ENCODE results near the gene CCDC141.

The CCDC141 gene

GRCh38 chr2:178843697-178844096, 206.2 kb downstream of the CCDC141 start:
- no peak for DNase-seq (ENCODE audit: extremely low read depth, low read depth)
- TF ChIP-seq CTCF (IDR thresholded peaks at IDR 0.05; ENCODE audit: low read depth, low read length) = no peak

- DNase-seq (ENCODE audit: extremely low read depth, low read depth) = no peak
- TF ChIP-seq CTCF (IDR thresholded peaks at IDR 0.05; ENCODE audit: low read depth, low read length) = no peak
Observed at GRCh38 chr2:178836807-178837206, 213.1 kb downstream of the CCDC141 start.

- no peak for TF ChIP-seq CTCF (IDR thresholded peaks at IDR 0.05; ENCODE audit: low read depth, low read length)
- DNase-seq (ENCODE audit: extremely low read depth, low read depth) = no peak
Observed at GRCh38 chr2:178834086-178834485, 215.9 kb downstream of the CCDC141 start.

- DNase-seq (ENCODE audit: extremely low read depth, low read depth) = no peak
- TF ChIP-seq CTCF (IDR thresholded peaks at IDR 0.05; ENCODE audit: low read depth, low read length) = no peak
Observed at GRCh38 chr2:178833382-178833781, 216.6 kb downstream of the CCDC141 start.

- no peak for TF ChIP-seq CTCF (IDR thresholded peaks at IDR 0.05; ENCODE audit: low read depth, low read length)
- DNase-seq (ENCODE audit: extremely low read depth, low read depth) = no peak
Observed at GRCh38 chr2:178830451-178830850, 219.5 kb downstream of the CCDC141 start.

GRCh38 chr2:178829981-178830380, 220.0 kb downstream of the CCDC141 start:
- TF ChIP-seq CTCF (IDR thresholded peaks at IDR 0.05; ENCODE audit: low read depth, low read length) = no peak
- no peak for DNase-seq (ENCODE audit: extremely low read depth, low read depth)

- no peak for DNase-seq (ENCODE audit: extremely low read depth, low read depth)
- no peak for TF ChIP-seq CTCF (IDR thresholded peaks at IDR 0.05; ENCODE audit: low read depth, low read length)
Observed at GRCh38 chr2:178829299-178829960, 220.5 kb downstream of the CCDC141 start.

Measured in AG09319 (cell line).